ENCODE data around the gene SUPT3H. TPM values are rescaled to one million over a fixed set of nuclear protein-coding genes. Genes with fewer than 3 reads are reported as not detected.

Gene SUPT3H
- total RNA-seq, 6 experiments from 2014 or later, result 0.95 to 2.8 (median 2.0) TPM

GRCh38 chr6:45123023-45123422 lies 254.7 kb downstream of the SUPT3H start:
- H3K27ac ChIP-seq, result no peak overlapping the region
- no peaks in the 10 kb centered on the region for H3K36me3 ChIP-seq
- DNase-seq, result no peak
- no peaks in the 10 kb centered on the region for H3K4me1 ChIP-seq
- intact Hi-C loops (cut with DNase I), result no loop called here
- H3K4me3 ChIP-seq, result no peak overlapping the region
- H3K9me3 ChIP-seq, result no peaks in the 10 kb centered on the region
- 88% methylated on average over 1 of the region's 1 CpG for WGBS (ENCODE audit: insufficient coverage, low coverage, low lambda C conversion rate, missing lambda C conversion rate)
- TF ChIP-seq CTCF (IDR thresholded peaks at IDR 0.05) (no peak), POLR2A (IDR thresholded peaks at IDR 0.05) (no peak)
- H3K27me3 ChIP-seq, result no peaks in the 10 kb centered on the region
- ATAC-seq, result no peak

GRCh38 chr6:45118754-45119153 lies 259.0 kb downstream of the SUPT3H start:
- intact Hi-C loops (cut with DNase I), result no loop called here
- ATAC-seq, result no peak
- TF ChIP-seq POLR2A (IDR thresholded peaks at IDR 0.05) (no peak), CTCF (IDR thresholded peaks at IDR 0.05) (no peak)
- Histone ChIP-seq H3K27me3 (no peaks in the 10 kb centered on the region), H3K36me3 (no peaks in the 10 kb centered on the region), H3K9me3 (no peaks in the 10 kb centered on the region), H3K4me3 (no peak overlapping the region), H3K4me1 (no peaks in the 10 kb centered on the region), H3K27ac (no peak overlapping the region)
- WGBS (ENCODE audit: insufficient coverage, low coverage, low lambda C conversion rate, missing lambda C conversion rate), result 78% methylated on average over 1 of the region's 1 CpG
- DNase-seq, result no peak

GRCh38 chr6:45116714-45117410 lies 260.9 kb downstream of the SUPT3H start:
- Histone ChIP-seq H3K36me3 (no peaks in the 10 kb centered on the region), H3K9me3 (no peaks in the 10 kb centered on the region), H3K4me3 (no peak overlapping the region), H3K27ac (no peak overlapping the region), H3K4me1 (no peaks in the 10 kb centered on the region), H3K27me3 (no peaks in the 10 kb centered on the region)
- no peak for TF ChIP-seq POLR2A (IDR thresholded peaks at IDR 0.05)
- TF ChIP-seq CTCF (IDR thresholded peaks at IDR 0.05), result no peak
- intact Hi-C loops (cut with DNase I), result no loop called here
- ATAC-seq (no peak), DNase-seq (no peak)

GRCh38 chr6:45115696-45116095 lies 262.0 kb downstream of the SUPT3H start:
- intact Hi-C loops (cut with DNase I), result no loop called here
- Histone ChIP-seq H3K4me1 (no peaks in the 10 kb centered on the region), H3K9me3 (no peaks in the 10 kb centered on the region), H3K27me3 (no peaks in the 10 kb centered on the region), H3K27ac (no peak overlapping the region), H3K36me3 (no peaks in the 10 kb centered on the region), H3K4me3 (no peak overlapping the region)
- WGBS (ENCODE audit: insufficient coverage, low coverage, low lambda C conversion rate, missing lambda C conversion rate), result 49% methylated on average over 3 of the region's 3 CpGs
- DNase-seq, result no peak
- no peak for ATAC-seq
- TF ChIP-seq POLR2A (IDR thresholded peaks at IDR 0.05) (no peak), CTCF (IDR thresholded peaks at IDR 0.05) (no peak)

GRCh38 chr6:45112711-45113110 lies 265.0 kb downstream of the SUPT3H start:
- DNase-seq (no peak), ATAC-seq (no peak)
- Histone ChIP-seq H3K9me3 (no peaks in the 10 kb centered on the region), H3K27me3 (no peaks in the 10 kb centered on the region), H3K36me3 (no peaks in the 10 kb centered on the region), H3K4me3 (no peak overlapping the region), H3K27ac (no peak overlapping the region), H3K4me1 (no peaks in the 10 kb centered on the region)
- TF ChIP-seq POLR2A (IDR thresholded peaks at IDR 0.05) (no peak), CTCF (IDR thresholded peaks at IDR 0.05) (no peak)
- intact Hi-C loops (cut with DNase I), result no loop called here

Data from right lobe of liver (tissue), 6 donors.